Measurements from ENCODE around the gene PIP5KL1.

GRCh38 chr9:127963359-127964064, 32.9 kb upstream of the PIP5KL1 start:
- TF ChIP-seq POLR2AphosphoS5 (IDR thresholded peaks at IDR 0.05) = no peak
- no peak for TF ChIP-seq CTCF (IDR thresholded peaks at IDR 0.05; ENCODE audit: poor library complexity, severe bottlenecking)
- TF ChIP-seq TAF1 (IDR thresholded peaks at IDR 0.05; ENCODE audit: low read depth) = no peak
- TF ChIP-seq EP300 (conservative IDR thresholded peaks at IDR 0.05; ENCODE audit: poor library complexity, severe bottlenecking) = no peak
- TF ChIP-seq RAD21 (conservative IDR thresholded peaks at IDR 0.05) = no peak
- no peak for TF ChIP-seq SMC3 (conservative IDR thresholded peaks at IDR 0.05; ENCODE audit: poor library complexity)
- no peak for TF ChIP-seq EZH2 (IDR thresholded peaks at IDR 0.05; ENCODE audit: borderline replicate concordance, insufficient read depth, low read length, poor library complexity, severe bottlenecking)

Data from neural cell (in vitro differentiated cells).